HG02588 (cell line): ENCODE data around the gene PARP12.

ENCODE experiments used
- ATAC-seq: cut with Tn5 transposase; IDR thresholded peaks from one replicate; pipeline ENCODE4 v1.9.1; 2021; ENCODE audit warnings: mild to moderate bottlenecking, moderate library complexity; ENCODE audit not compliant: unreplicated experiment

Gene PARP12

GRCh38 chr7:140015471-140015970, 47.2 kb downstream of the PARP12 start:
- ATAC-seq = no peak

GRCh38 chr7:140014123-140014522, 48.6 kb downstream of the PARP12 start:
- no peak for ATAC-seq

DNA sequence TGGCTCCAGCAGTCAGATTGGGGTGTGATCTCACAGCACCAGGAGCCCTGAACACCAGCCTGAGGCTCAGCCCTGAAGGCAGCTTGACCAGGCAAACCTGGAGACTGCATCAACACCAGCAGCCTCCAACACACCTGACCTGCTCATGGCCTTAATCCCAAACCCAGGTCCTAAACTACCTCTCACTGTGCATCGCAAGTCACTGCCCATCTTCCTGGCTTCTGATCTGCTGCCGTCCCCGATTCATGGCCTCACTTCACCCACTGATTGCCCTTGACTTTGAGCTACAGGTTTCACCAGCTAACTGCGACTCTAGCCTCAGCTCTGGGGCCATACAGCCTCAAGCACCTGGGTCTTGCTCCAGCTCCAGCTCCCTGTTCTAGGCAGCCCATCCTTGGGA, 49.1 kb downstream of the PARP12 start:
- no peak for ATAC-seq

GRCh38 chr7:140010194-140010895, 52.4 kb downstream of the PARP12 start:
- ATAC-seq = no peak

- no peak for ATAC-seq
These were observed 53.0 kb downstream of the PARP12 start for GRCh38 chr7:140009735-140010134.

GRCh38 chr7:140008755-140009610, 53.8 kb downstream of the PARP12 start:
- ATAC-seq = no peak

DNA sequence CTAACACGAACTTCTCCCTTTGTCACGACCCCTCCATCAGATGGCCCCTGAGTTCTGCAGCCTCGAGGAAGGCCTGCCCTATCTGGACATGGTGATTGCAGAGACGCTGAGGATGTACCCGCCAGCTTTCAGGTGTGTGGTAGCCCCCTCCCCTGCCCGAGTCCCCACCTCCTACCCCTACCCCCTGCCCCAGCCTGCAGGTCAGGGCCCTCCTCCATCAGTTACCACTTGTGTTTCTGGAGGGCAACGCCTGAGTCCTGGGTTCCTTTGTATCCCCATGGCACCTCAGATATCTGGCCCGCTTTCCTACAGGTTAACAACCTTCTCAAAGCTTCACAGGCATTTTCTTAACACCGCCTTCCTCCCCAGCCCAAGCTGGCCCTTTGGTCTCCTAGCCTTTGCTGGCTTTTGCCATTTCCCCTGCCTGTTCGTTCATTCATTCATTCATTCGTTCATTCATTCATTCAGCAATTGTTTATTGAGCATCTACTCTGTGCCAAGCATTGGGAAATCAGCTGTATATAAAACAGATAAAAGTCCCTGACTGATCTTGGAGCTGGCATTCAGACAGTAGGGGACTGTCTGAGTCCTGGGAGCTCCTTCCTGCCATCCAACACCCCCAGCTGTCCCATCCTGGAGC, 55.6 kb downstream of the PARP12 start:
- ATAC-seq = no peak

GRCh38 chr7:140006600-140006999, 56.2 kb downstream of the PARP12 start:
- no peak for ATAC-seq

DNA sequence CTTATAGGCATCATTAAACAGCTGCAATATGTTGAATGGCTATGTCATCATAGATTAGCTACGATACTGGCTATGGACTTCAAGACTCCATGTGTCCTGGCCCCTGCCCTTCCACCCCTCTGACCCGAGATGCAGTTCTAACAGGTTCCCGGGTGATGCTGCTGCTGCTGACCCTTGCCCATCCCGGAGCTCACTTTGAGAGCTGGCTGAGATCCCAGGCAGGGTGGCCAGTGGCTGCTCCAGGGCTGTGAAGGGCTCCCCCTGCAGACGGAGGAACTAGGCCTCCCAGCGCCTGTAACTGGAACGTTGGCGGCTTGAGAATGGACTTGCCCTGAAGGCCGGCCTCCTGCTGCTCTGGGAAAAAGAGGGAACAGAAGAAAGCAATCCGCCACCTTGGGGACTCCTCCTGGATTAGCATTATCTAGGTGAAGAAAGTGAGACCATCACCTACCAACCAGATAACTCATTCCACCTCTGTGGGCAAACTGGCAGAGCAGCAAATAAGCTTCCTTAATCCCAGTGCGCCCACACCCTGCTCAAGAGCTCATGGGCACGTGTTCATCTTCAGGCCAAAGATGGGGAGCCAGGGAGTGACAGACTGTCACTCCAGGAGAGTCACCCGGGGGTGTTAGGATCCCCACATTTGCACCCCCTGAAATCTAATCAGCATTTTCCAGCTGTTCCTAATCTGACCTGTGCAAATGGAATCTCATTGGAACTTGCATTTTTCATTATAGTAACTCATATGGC, 56.8 kb downstream of the PARP12 start:
- no peak for ATAC-seq

DNA sequence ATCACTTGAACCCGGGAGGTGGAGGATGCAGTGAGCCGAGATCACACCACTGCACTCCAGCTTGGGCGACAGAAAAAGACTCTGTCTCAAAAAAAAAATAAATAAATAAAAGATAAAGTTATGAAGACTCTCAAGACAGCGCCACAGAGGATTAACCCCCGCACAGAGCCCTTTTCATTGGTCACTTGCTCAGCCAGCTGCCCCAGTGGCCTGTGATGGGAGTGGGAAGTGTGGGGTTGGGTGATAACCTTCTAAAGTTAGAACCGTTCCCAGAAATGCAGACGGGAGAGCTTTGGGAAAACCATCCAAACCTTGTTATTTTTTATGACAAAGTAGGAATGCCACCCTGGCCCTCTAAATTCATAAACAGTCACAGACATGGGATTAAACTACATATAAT, 57.4 kb downstream of the PARP12 start:
- no peak for ATAC-seq

DNA sequence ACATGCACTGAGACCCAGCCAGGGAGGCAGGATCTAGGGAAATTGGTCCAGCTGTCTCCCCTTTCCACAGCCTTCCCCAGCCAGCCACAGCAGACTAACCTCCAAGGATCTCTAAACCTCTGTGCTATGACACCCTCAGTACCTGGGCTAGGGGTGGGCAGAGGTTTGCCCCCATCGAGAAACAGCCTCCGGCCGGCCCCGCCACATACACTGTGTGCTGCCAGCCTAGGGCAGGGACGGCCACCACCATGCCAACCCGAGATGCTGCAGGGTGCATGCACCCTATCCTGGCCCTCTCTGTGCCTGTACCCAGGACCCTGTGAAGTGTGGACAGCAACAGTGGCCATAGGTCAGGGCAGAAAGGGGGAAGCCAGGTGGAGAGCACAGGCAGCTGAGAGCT, 58.1 kb downstream of the PARP12 start:
- ATAC-seq = no peak

- no peak for ATAC-seq
These were observed 58.8 kb downstream of the PARP12 start for GRCh38 chr7:140003913-140004382.

GRCh38 chr7:140000666-140001268, 62.0 kb downstream of the PARP12 start:
- ATAC-seq = no peak

DNA sequence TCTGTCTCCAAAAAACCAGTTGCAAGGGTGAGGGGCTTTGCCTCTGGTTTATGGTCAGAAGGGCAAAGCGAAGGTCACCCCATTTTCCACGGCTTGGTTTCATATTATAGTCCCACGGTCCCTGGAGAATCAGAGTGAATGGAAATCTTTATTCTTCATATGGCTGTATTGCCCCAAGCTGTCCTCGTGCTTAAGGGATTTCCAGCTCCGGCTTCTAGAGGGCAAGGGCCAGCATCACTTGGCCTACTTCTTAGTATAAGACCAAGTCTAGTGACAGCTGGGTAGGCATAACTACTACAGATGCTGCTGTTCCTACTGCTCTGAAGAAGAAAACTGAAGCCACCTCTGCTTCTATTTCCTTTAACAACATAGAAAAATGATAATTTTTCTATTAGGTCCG, 63.2 kb downstream of the PARP12 start:
- ATAC-seq = no peak

- no peak for ATAC-seq
These were observed 64.2 kb downstream of the PARP12 start for GRCh38 chr7:139998572-139998971.

GRCh38 chr7:139995017-139995915, 67.5 kb downstream of the PARP12 start:
- no peak for ATAC-seq

DNA sequence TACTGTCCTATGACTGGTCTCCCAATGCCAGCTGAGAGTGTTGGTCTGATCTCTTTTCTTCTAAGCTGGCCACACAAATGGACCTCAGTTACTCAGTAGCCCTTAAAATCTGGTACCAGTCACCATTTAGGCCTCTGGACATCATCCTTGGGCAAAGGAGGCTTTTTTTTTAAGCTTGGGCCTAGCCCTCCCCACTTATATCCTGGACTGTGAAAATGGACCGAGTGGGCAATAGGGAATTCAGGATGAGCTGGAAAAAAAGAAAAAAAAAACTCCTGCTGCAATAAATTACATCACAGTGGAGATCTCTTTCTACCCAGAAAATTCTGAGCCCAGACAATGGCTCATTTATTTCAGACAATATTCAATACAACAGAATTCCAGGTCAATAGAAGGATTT, 68.4 kb downstream of the PARP12 start:
- no peak for ATAC-seq

DNA sequence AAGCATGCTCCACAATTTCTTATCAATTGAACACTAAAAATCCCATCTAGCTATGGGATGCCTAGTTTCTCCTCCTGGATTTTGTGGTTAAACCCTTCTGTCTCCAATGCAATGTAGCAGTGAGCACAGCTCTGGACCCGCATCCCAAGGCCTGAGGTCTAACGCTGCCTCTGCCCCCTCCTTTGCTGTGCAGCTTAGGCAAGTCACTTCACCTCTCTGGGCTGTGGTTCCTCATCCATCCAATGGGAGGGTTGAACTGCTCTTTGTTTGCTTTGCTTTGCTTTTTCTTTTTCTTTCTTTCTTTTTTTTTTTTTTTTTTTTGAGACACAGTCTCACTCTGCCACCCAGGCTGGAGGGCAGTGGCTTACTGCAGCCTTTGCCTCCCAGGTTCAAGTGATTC, 69.2 kb downstream of the PARP12 start:
- no peak for ATAC-seq

- no peak for ATAC-seq
These were observed 69.6 kb downstream of the PARP12 start for GRCh38 chr7:139993169-139993568.
